GM04504 (cell line): ENCODE data around the gene PLPPR2.
"Not testable (repeated sequence)": the region's sequence is repeated elsewhere in the genome, so short reads cannot be mapped to it uniquely, and the experiment has no call there.

Experiments
- DNase-seq: peaks from one replicate; pipeline ENCODE4 v3.0.0-alpha.2; 2012; ENCODE audit warnings: low read depth

PLPPR2 gene

GRCh38 chr19:11373885-11374432 lies 18.7 kb downstream of the PLPPR2 start:
- DNase-seq: no peak

- peak; percentile 99 for DNase-seq
These were observed 19.4 kb downstream of the PLPPR2 start, which contains the start of gene SWSAP1 for GRCh38 chr19:11374433-11375142. SWSAP1 (plus strand) TSS chr19:11374666; CDS start chr19:11374681, 15 bp downstream.

GRCh38 chr19:11375143-11375948 lies 20.1 kb downstream of the PLPPR2 start:
- no peak for DNase-seq

GRCh38 chr19:11377237-11377636 lies 22.0 kb downstream of the PLPPR2 start:
- DNase-seq: peak; percentile 81

GRCh38 chr19:11377756-11378155 lies 22.5 kb downstream of the PLPPR2 start:
- DNase-seq: no peak

- no peak for DNase-seq
These were observed 23.3 kb downstream of the PLPPR2 start for GRCh38 chr19:11378319-11379189.

- DNase-seq: not testable (repeated sequence)
These were observed 24.1 kb downstream of the PLPPR2 start for GRCh38 chr19:11379269-11379845.

- DNase-seq: no peak
These were observed 24.7 kb downstream of the PLPPR2 start for GRCh38 chr19:11379857-11380350.

- peak; percentile 93 for DNase-seq
These were observed 25.7 kb downstream of the PLPPR2 start for GRCh38 chr19:11380653-11381537.

- DNase-seq: no peak
These were observed 27.9 kb downstream of the PLPPR2 start for GRCh38 chr19:11382898-11383705.

- no peak for DNase-seq
These were observed 28.4 kb downstream of the PLPPR2 start for GRCh38 chr19:11383706-11384048.

- no peak for DNase-seq
These were observed 29.5 kb downstream of the PLPPR2 start for GRCh38 chr19:11384778-11385129.

GRCh38 chr19:11387162-11388034 lies 32.2 kb downstream of the PLPPR2 start:
- no peak for DNase-seq

- DNase-seq: no peak
These were observed 35.1 kb downstream of the PLPPR2 start for GRCh38 chr19:11390359-11390758.

GRCh38 chr19:11390933-11391680 lies 35.9 kb downstream of the PLPPR2 start:
- DNase-seq: no peak

- DNase-seq: no peak
These were observed 41.9 kb downstream of the PLPPR2 start for GRCh38 chr19:11397089-11397610.

GRCh38 chr19:11399667-11400066 lies 44.4 kb downstream of the PLPPR2 start:
- DNase-seq: no peak

- DNase-seq: no peak
These were observed 45.6 kb downstream of the PLPPR2 start for GRCh38 chr19:11400798-11401197.
